HG03196 (cell line): Measurements from ENCODE around the gene NCAPG2.

Source experiments
- ATAC-seq: cut with Tn5 transposase; IDR thresholded peaks from one replicate; pipeline ENCODE4 v1.9.1; 2021; ENCODE audit not compliant: unreplicated experiment

NCAPG2 gene, protein sequence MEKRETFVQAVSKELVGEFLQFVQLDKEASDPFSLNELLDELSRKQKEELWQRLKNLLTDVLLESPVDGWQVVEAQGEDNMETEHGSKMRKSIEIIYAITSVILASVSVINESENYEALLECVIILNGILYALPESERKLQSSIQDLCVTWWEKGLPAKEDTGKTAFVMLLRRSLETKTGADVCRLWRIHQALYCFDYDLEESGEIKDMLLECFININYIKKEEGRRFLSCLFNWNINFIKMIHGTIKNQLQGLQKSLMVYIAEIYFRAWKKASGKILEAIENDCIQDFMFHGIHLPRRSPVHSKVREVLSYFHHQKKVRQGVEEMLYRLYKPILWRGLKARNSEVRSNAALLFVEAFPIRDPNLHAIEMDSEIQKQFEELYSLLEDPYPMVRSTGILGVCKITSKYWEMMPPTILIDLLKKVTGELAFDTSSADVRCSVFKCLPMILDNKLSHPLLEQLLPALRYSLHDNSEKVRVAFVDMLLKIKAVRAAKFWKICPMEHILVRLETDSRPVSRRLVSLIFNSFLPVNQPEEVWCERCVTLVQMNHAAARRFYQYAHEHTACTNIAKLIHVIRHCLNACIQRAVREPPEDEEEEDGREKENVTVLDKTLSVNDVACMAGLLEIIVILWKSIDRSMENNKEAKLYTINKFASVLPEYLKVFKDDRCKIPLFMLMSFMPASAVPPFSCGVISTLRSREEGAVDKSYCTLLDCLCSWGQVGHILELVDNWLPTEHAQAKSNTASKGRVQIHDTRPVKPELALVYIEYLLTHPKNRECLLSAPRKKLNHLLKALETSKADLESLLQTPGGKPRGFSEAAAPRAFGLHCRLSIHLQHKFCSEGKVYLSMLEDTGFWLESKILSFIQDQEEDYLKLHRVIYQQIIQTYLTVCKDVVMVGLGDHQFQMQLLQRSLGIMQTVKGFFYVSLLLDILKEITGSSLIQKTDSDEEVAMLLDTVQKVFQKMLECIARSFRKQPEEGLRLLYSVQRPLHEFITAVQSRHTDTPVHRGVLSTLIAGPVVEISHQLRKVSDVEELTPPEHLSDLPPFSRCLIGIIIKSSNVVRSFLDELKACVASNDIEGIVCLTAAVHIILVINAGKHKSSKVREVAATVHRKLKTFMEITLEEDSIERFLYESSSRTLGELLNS

DNA sequence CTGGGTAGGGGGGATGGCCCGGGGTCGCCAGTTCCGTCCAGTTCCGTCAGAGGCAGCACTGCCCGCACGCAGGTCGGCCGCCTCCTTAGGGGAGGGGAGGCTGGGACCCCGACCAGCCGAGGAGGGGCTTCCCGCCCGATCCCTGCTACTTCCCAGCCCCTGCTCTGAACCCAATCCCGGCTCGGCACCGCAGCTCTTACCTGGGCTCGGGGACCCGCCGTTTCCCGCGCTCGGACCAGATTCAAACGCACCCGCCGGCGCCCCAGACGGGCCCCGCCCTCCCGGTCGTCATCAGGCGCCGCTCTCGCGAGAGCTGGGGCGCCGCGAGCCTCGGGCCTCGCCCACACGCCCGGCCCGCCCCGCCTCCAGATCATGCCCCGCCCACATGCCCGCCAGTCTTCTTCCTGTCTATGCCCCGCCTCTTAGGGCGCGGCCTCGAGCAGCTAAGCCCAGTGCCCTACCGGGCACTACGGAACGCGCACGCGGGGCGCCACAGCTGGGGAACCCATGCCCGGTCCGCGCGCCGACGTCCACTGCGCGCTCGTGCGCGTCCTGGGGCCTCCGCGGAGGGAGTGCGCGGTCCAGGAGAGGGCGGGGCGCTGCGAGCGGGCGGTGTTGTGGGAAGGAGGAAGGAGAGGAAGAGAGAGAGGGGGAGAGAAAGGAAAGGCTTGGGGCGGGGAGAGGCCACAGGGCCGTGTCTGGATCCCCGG, at the start of gene NCAPG2:
Gene NCAPG2, minus strand, starts transcription at position 281 of the 710 bp plus-strand sequence. CDS start 2,905 bp downstream, outside the sequence.
- ATAC-seq, result peak; percentile 99

DNA sequence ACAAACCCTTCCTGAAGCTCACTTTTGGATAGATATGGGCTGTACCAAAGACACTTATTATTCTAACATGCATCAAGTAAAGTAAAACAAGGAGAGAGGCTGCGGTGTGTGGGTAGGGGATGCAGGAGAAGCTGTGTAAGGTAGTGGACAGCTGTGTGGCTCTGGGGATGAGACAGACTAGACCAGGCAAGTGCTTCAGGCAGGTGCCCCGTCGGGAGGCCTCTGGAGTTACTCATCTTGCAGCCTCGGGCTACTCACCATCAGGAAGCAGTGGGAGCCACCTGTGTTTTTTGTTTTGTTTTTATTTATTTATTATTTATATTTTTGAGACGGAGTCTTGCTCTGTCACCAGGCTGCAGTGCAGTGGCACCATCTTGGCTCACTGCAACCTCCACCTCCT, 49.3 kb upstream of the NCAPG2 start:
- ATAC-seq, result no peak

DNA sequence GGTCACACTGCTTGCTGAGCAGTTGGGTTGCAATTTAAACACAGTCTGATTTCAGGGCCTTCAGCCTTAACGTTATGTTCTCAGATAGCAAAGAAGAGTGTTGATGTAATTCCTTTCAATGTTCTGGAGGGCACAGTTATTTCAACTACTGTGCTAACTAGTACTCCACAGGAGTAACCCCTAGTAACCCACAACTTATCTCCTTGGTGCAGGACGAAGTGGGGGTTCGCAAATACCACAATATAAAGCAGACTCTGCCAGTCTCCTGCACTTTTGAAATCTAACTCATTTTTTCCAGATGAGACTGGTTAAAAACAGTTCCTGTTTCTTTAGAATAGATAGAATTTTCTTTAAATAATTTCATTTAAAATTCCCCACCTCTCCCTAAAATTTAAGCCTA, 47.1 kb upstream of the NCAPG2 start:
- ATAC-seq, result no peak

DNA sequence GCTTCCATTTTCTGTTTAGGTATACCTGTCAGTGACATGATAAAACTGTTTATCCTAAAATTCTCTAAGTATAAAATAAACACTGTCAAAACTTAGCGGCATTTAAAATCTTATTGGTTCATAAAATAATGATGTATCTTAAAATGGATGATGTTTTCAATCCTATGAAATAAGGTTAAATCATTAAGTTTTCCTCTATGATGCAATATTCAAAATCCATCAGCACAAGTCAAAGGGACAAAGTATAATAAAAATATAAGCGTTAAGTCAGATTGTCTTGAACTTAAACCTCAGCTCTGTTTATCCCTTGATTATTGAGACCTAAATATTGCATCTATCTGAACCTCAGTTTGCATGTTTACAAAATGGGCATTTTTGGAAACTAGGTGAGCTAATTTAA, 46.6 kb upstream of the NCAPG2 start:
- no peak for ATAC-seq

DNA sequence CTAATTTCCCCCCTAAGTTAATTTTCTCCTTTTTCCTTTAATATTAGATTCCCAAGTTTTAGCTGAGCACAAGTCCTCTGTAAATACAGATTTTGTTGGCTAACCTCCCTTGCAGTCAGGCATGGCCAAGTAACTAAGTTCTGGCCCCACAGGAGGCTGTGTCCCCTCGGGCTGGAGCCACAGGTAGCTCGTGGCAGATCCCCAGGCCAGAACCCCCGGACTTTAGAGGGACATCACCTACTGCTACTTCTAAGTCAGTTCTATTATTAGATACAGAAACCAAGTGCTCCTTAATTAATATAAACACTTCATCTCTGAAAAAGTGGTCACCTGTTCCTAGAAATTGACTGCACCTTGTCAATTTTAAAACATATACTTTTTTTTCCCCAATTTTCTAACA, 46.1 kb upstream of the NCAPG2 start:
- no peak for ATAC-seq

DNA sequence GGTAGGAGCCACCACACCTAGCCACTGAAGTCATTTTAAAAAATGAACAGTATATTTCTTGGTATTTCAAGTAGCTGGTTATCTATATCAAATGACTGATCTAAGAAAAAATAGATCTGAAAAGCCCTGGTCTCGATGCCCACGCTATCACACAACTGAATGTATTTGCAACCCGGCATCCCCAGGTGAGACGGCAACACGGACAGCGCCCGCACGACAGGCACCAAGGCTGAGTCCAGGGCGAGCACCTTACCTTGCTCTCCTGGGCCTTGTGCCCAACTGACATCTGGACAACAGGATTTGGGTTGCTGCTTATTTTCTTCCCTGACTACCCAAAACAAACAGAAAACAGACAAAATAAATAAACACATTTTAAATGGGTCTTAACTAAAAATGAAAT, 44.8 kb upstream of the NCAPG2 start:
- no peak for ATAC-seq

DNA sequence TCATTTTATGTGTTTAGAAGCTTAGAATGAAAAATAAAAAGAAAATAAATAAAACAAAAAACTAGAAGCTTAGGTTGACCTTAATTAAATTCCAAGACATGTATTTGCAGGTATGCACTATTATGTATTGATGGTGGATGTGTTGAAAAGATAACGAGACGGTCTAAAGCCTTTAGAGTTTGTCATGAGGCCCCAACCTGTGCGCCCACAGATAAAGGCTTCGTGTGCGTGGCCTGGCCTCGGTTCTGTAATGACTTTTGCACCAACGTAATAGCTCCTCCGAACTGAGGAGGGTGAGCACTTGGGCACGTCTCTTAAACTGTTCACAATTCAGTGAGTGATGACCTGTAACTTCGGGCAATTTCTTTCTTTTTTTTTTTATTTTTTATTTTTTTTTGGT, 43.7 kb upstream of the NCAPG2 start:
- no peak for ATAC-seq

DNA sequence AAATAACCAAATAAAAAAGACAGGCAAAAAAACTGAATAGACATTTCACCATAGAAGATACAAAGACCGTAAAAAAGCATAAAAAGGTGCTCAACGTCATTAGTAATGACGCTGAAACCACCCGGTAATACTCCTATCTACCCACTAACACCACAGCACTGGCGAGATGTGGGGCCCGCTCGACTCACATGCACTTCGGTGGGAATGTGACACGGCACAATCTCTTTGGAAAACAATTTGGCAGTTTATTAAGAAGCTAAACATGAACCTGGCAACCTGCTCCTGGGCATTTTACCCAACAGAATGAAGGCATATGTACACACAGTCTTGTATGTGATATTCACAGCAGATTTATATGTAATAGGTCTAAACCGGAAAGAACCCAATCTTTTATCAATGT, 42.8 kb upstream of the NCAPG2 start:
- no peak for ATAC-seq

DNA sequence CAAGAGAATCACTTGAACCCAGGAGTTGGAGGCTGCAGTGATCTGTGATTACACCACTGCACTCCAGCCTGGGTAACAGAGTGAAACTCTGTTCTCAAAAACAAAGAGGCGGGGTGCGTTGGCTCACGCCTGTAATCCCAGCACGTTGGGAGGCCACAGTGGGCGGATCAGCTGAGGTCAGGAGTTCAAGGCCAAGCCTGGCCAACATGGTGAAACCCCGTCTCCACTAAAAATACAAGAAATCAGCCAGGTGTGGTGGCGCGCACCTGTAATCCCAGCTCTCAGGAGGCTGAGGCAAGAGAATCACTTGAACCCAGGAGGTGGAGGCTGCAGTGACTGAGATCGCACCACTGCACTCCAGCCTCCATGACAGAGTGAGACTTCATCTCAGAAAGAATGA, 42.4 kb upstream of the NCAPG2 start:
- ATAC-seq, result no peak

DNA sequence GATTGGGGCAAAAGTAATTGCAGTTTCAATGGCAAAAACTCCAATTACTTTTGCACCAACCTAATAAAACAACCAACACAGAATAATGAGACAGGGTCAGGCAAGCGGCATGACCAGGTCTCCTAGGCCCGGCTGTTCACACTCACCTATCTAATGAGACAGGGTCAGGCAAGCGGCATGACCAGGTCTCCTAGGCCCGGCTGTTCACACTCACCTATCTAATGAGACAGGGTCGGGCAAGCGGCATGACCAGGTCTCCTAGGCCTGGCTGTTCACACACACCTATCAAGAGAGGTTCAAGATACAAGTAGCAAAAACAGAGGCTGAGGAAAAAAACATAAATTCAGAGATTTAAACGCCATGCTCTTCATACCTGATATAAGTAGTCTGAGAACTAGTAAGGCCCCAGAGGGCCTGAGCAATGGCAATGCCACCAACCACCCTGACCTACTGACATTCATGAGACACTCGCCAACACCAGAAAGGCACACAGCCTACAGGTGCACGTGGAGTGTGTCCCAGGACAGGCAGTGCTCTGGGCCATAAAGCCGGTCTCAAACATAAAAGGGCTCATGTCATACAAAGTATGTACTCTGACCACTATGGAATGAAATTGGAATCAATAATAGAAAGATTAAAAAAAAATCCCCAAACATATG, 40.6 kb upstream of the NCAPG2 start:
- ATAC-seq, result no peak

DNA sequence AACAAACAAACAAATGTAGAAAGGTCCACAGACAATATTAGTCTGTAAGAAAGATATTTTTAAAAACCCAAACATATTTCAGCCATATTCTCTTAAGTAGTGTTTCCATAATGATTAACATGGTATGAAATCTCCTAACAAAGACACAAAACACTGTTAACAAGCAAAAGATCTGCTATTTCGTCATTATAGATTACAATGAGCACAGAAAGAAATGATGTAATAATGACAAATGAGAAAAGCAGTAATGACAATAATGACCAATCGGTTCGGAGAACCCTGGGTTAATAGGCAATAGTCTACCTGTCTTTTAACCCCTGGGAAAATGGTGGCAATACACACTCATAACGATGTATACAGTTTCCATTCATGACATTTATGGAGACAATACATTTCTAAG, 39.5 kb upstream of the NCAPG2 start:
- no peak for ATAC-seq

DNA sequence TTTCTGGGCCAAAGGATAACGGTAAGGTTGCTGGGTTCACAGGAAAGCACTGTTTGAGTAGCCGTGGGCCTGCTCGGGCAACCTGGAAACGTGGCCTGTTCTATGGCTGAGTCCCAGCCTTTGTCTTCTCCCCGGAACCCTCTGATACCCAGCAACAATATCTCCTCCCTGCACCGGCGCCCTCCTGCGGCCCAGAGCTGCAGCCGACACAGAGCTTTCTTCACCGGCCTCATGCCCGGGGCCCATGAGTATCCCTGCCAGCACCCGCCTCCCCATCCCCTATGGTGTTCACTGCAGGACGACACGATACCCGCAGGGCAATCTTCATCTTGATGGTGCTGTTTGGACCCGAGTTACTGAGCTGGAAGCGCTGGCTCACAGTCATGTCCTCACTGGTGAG, 38.6 kb upstream of the NCAPG2 start:
- no peak for ATAC-seq

DNA sequence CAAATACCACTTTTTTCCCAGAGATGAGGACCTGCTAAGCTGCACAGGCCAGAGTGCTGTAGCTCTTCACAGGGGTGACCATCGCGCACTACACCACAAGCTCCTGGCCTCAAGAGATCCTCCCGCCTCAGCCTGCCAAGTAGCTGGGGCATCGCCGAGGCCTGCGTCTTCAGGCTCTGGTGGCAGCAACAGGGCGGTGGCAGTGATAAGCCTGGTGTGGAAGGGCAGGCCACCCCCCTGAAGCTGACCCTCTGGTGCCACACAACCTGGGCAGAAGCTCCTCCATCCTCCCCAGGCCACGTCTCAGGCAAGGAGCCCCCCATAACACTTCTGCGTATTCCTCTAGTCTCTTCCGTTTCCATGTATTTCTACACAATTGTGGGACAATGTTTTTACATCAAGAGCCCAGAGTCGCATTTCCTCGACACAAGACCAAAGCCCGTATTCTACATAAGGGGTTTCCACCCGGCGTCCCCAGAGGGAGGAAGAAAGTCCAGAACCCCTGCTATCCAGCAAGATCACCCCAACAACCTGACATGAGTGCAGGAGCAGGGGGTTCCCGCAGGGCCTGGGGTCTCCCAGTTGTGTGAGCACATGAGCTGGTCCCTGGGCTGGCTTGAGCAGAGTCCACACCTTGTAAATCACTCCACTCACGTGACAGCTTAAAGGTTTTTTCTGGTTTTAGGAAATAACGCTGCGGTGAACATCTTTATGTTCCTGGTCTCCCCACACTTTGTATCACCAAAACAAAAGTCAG, 37.6 kb upstream of the NCAPG2 start:
- ATAC-seq, result no peak

DNA sequence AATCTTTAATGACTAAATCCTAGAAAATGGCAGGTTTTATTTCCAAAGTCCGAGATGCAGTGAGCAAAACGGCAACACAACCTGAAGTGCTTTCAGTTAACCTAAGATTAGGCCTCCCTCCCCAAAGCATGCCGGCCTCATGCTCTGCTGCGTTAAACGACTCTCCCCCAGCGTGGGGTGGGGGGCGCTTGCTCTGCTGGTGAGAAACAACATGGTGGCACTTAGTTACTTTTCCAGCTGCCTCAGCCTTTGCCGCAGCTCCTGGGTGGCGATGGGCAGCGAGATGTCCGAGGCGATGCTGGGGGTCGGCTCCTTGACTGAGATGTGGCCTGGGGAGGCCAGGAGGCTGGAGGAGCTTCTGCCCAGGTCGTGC, 36.7 kb upstream of the NCAPG2 start:
- ATAC-seq, result no peak

DNA sequence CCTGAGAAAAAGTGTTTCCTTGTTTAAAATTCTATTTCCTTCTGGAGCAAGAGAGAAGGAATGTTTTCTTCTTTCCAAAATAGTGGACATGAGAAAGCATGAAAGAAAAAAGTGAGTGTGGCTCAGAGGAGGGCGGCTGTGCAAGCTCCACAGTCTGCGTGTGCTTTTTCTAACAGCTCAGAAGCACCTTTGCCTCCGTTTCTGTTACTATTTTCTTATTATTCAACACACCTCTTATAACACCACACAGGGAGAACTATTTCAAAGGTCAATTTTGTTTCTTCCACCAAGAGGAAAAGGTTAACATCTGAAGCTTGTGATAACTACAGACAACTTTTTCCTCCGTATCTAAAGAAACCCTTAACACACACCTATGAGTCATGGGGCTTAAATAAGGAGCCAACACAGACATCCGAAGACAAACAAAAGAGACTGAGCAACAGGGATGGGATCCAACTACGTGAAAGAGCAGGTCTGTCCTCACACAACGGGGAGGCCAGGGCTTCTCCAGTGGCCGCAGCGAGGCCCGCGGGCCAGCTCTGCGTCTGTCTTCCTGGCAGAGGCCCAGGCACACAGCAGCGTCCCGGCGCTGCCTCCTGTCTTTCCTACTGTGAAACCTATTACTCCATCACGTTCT, 36.2 kb upstream of the NCAPG2 start:
- ATAC-seq, result no peak

DNA sequence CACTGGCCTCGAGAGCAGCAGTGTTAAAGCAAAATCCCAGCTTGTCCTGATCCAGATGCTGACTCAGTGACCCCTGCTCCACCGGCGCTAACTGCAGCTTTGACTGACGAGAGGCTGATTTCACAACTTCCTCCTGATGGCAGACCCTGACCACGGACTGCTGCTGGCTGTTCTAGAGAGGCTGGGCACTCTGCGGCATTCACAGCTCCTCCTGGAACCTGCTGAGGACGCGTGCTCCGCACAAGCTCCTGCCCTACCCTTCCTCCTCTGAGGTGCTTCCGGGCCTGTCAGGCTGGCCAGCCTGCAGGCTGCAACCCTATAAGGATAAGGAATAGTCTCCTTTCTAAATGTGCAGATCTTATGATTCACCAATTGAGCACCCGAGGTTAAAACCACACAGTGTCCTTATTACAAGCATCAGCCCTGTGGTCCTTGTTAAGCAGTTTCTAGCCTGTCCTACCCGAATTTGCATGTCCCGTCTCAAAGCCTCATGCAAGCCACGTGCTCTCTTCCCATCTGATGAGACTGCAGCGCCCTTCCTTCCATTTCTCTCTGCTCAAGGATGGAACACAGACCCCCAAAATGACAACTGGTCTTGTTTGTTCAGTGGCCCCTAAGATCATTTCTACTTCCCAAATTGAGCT, 35.5 kb upstream of the NCAPG2 start:
- no peak for ATAC-seq

DNA sequence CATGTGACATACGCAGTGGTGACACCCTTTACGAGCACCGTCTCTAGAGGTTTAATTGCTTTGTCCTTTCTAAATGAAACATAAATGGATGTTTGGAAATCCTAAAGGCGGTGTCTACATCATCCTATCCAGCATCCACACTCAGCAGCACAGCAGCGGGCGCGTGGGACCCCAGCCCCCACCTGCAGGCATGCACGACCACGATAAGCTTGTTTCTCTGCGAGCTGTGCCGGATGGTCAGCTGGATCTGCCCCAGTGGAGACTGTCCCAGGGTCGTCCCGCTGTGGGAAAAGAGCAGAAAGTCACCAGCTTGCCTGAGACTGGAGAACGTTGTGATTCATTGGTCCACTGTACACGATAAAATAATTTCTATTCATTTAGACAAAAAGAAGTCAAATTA, 34.2 kb upstream of the NCAPG2 start:
- no peak for ATAC-seq

DNA sequence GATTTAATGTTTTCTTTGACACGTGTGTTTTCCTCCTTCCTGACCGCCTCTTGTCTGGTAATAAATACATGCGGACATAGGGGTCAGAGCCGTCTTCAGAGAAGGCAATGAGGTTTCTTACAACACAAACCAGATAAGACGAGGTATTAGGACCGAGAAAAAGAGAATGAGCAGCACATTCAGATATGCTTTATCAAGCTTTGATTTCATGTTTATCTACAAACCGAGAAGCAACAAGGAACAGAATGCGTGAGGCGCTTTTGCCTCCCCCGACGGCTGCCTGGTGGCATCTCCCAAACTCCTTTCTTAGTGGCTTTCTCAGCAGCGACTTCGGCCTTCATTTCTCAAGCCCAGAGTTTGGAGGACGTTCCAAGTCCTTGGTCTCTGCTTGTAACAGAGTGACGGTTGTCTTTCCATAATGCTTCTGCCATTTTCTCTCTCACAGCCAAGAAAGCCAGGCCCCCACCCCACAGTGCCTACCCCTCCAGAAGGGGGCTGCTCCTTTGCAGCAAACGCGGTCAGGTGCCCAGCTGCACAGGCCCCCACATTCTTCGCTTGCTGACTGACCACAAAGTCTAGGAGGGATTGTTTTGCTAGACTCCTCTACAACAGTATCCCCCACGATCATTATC, 32.6 kb upstream of the NCAPG2 start:
- ATAC-seq, result no peak
